GM21619 (cell line): ENCODE measurements around the gene SMIM10L2A.
"Not testable (repeated sequence)": the region's sequence is repeated elsewhere in the genome, so short reads cannot be mapped to it uniquely, and the experiment has no call there.

Source experiments
- ATAC-seq: cut with Tn5 transposase; IDR thresholded peaks from one replicate; pipeline ENCODE4 v1.9.1; 2021; ENCODE audit not compliant: unreplicated experiment

The SMIM10L2A gene

DNA sequence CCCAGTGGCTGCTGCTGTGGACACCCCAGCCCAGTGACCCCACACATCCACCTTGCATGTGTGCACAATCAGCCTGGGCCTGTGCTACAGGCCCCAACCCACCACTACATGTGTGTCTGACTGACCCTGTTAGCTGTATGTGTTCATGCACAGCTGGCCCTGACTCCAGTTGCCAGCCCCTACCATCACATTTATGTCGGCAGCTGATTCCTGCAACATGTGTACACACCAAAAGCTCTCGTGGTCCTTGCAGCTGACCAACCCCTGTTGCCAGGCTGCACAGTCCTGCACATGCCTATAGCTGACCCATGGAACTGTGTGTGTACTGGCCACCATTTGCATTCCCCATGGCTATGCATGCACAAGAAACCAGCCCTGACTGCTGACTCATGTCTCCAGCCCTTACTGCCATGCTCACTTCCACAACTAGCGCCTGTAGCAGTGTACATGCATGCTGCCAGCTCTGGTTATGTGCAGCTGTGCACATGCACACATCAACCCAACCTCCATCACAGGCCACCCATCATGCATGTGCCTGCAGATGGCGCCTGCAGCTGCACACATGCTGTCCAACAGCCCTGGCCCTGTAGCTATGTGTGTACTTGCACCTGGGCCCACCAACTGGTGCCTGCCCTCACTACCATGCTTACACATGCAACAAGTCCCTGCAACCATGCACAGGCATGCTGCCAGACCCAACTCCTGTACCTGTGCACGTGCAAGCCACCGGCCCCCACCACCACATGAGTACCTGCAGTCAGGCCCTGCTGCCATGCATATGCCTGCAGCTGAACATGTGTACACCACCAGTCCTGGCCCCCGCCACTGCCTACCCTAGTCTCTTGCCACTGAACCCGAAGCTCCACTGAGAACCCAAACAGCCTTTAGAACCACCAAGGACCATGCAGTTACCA lies 28.1 kb downstream of the SMIM10L2A start:
- ATAC-seq = no peak

DNA sequence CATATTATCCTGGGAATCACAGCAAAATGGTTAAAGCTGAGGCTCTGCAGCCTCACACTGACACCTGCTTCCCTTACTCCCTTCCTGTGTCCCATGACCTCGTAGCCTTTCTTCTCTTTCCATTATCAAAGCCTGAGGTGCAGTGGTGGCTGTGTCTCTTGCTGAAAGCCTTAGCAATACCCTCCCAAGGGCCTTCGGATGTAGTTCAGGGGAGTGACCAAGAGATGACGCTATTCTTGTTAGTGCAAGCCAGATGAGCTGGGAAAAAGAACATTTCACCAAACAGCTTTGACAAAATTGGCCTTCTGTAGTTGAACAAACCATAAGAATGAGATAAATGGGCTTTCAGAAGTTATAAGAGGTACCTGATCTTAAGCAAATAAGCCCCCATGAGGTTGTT lies 31.6 kb downstream of the SMIM10L2A start:
- ATAC-seq = no peak

DNA sequence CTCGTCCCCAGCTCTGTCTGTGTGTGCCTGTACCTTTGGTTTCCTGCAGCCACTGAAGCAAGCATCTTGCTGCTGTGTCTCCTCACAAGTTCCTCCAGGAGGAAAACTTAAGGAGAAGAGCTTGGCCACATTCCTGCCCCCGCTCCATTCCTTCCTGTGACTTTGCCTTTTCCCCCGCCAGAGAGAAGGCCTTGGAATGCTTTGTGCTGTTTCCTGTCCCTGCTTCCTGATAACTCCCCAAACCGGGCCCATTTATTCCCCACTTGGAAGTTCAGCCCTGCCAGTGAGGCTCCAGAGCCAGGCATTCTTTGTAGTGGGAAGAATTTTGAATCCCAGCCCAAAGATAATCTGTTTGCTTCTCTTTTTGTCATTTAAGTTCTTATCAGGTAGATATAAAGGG lies 33.1 kb downstream of the SMIM10L2A start:
- ATAC-seq = no peak

DNA sequence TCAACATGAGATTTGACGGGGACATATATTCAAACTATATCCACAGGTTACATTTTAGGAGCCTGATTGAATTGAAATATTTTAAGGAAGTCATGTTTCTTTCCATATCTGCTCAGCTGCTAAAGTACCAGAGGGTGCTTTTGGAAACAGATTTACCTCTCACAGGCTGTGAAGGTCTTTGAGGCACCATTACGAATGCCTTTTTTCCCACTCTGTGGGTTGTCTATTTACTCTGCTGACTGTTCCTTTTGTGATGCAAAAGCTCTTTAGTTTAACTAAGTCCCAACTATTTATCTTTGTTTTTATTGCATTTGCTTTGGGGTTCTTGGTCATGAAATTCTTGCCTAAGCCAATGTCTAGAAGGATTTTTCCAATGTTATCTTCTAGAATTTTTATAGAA lies 40.0 kb downstream of the SMIM10L2A start:
- not testable (repeated sequence) for ATAC-seq

DNA sequence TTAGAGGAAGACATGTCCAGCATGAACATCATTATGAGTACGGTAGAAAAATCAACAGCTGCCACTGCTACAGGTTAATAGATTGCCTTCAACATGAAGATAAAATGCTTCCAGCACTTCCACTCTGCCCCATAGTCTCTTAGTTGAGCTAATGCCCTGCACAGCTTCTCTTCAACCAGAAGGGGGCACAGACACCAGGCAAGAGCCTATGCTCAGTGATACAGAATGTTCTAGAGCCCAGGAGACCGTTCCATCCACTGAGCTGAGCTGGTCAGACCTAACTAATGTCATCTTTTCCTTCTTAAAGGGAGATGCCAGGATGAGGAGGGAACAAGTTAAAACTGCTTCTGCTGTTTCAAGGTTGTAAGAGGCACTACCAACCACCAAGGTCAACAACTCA lies 42.2 kb downstream of the SMIM10L2A start:
- no peak for ATAC-seq

DNA sequence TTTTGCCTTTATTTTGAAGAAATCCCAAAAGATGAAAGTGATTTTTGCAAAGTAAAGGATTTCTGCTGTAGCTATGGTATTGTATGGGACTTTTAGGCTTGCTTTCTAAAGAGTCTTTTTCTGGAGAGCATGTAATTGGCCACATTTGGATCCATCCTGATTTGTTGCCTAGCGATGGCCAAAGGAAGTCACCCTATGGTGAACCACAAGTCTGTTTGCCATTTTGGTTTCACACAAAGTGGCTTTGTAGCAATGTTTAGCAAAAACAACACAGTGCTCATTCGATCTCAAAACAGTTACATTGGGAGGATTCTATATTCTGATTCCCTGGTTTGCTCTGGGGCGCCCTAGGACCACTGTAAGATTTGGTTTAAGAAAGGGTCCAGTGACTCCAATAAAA lies 54.6 kb downstream of the SMIM10L2A start:
- ATAC-seq = no peak

DNA sequence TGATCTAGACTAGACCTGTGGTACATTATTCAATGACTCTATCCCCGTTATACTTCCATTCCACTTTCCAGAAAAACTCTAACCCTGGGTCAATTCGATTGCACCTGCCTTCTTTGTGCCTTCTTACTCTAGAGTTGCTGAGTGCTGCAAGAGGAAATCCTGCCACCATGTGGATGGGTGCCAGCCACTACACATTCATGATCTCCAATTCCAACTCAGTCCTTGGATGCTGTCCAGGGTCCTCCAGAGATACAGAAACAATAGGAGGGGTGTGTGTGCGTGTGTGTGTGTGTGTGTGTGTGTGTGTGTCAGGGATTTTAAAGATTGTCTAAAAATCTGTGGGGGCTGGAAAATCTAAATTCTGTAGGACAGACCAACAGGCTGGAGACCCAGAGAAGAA lies 55.8 kb downstream of the SMIM10L2A start:
- no peak for ATAC-seq
